Fibroblast of the aortic adventitia (primary cell): ENCODE data around the gene RDH5. TPM values are rescaled to one million over a fixed set of nuclear protein-coding genes. Genes with fewer than 3 reads are reported as not detected.

Source experiments
- DNase-seq: peaks from one replicate; pipeline ENCODE4 v3.0.0-alpha.2; 2010; ENCODE audit warnings: low read depth
- H3K4me3 ChIP-seq: 2 replicates; pipeline ENCODE4 v1.5.1; 2011; ENCODE audit warnings: low read depth, mild to moderate bottlenecking, control low read depth, low read length, moderate library complexity
- CTCF ChIP-seq: IDR thresholded peaks from 2 replicates; pipeline ENCODE4 v1.5.1; 2011; ENCODE audit warnings: mild to moderate bottlenecking, low read length, control low read depth, inconsistent platforms; ENCODE audit not compliant: insufficient read depth
- total RNA-seq: library from RNA; depleted of rRNA; stranded (reverse); fragments of >200 nt; gene quantifications from 2 replicates; pipeline ENCODE4 v1.2.3, GENCODE V29; 2012; ENCODE audit warnings: low replicate concordance

The RDH5 gene
- total RNA-seq, 1 donor: 17.7 TPM

DNA sequence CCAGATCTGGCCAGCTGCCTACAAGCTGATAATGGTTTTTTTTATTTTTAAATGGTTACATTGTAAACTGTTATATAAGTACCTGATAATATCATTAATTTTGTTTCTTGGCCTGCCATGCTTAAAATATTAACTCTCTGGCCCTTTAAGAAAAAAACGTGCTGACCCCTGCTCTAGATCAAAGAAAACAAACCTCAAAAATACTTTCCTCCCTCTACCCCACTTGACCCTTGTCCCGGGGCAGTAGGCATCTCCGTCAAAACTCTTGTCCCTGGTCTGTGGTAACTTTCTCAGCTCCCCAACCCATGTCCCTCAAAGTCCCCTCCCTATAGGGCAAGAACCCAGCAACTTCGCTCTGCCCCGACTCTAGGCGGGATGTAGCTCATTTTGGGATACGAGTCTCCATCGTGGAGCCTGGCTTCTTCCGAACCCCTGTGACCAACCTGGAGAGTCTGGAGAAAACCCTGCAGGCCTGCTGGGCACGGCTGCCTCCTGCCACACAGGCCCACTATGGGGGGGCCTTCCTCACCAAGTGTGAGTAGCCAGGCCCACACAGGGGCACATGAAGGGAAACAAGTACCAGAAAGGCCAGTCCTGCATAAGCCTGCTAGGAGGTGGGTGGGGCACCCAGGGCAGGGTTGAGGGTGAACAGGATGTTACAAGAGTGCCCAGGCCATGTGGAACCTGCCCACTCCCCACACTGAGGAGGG, 3.5 kb downstream of the RDH5 start:
- no peak for DNase-seq
- no peak for TF ChIP-seq CTCF
- H3K4me3 ChIP-seq: peak overlapping the region; percentile 3

- DNase-seq: peak; percentile 76
- TF ChIP-seq CTCF: peak; percentile 81
Measured at GRCh38 chr12:55724226-55724939, 4.2 kb downstream of the RDH5 start.

GRCh38 chr12:55724940-55725309, 4.7 kb downstream of the RDH5 start:
- peak overlapping the region; percentile 10 for H3K4me3 ChIP-seq
- TF ChIP-seq CTCF: no peak
- no peak for DNase-seq

More at GRCh38 chr12:55724226-55724939, 4.2 kb downstream of the RDH5 start:
- H3K4me3 ChIP-seq: peak overlapping the region; percentile 10

DNA sequence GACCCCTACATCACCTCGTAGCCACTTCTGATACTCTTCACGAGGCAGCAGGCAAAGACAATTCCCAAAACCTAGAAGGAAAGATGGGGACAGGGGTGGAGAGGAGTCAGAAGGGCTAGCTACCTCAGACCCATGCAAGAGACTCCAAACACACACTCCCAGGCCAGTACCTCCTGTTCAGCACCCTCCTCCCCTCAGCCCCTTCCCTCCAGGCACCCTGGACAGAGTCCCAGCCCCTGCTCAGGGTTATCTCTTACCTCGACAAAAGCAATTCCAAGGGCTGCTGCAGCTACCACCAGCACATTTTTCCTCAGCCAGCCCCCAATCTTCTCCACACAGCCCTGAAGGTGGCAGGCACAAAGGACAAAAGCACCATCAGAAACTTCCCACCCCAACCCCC, 5.4 kb downstream of the RDH5 start:
- no peak for DNase-seq
- TF ChIP-seq CTCF: no peak
- peak overlapping the region; percentile 19 for H3K4me3 ChIP-seq

GRCh38 chr12:55726971-55727370, 6.8 kb downstream of the RDH5 start:
- TF ChIP-seq CTCF: no peak

DNA sequence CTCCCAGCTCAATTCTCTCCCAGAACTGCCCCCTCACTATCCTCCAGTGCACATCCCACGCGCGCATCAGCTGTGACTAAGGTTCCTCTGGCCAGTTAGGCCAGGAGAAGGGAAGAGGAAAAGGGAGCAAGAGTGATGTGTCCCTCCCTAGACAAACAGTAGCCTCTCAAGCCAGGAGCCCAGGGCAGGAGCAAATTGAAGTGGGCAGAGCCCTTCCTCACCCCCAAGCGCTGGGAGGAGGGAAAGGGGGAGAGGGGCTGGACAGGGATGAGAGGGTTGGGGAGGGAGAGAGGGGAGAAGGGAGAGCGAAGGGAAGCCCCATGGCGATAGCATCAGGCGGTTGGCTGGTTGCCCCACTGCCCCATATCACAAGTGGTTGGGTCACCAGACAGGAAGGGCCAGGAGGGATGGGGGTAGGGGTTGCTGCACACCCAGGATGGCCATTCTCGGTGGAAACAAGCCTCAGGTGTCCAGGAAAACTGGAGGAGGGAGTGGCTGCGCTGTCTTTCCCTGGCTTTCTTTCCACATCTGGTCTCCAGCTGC, 7.5 kb downstream of the RDH5 start:
- peak overlapping the region; percentile 97 for H3K4me3 ChIP-seq
- no peak for TF ChIP-seq CTCF
- DNase-seq: peak; percentile 64

More at GRCh38 chr12:55726971-55727370, 6.8 kb downstream of the RDH5 start:
- no peak for DNase-seq
- H3K4me3 ChIP-seq: peak overlapping the region; percentile 97
